Activated gamma-delta T cell treated with Interleukin-2 at 50 U/mL for 16 hours (primary cell): ENCODE data around the gene ATP4B.
"Not testable (repeated sequence)": the region's sequence is repeated elsewhere in the genome, so short reads cannot be mapped to it uniquely, and the experiment has no call there.

Experiments used
- DNase-seq: peaks from one replicate; pipeline ENCODE4 v3.0.0-alpha.2; 2020

Gene ATP4B

DNA sequence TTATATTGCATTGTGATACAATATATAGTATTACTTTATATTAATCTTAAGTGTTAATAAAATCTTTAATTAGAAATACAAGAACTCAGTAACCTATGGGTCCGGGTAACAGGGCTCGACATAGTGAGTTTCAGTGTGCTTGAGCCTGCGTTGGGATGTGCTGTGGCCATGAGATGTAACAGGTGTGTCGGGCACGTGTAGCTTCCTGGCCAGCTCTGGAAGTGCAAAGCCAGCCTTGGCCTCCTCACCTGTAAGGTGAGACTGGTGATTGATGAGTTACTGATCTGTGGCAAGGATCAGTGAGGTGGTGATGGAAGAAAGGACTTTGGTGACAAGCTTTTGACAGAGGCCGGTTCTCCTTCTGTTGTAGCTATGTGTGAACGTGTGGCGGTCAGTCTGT, 19.2 kb downstream of the ATP4B start:
- no peak for DNase-seq

DNA sequence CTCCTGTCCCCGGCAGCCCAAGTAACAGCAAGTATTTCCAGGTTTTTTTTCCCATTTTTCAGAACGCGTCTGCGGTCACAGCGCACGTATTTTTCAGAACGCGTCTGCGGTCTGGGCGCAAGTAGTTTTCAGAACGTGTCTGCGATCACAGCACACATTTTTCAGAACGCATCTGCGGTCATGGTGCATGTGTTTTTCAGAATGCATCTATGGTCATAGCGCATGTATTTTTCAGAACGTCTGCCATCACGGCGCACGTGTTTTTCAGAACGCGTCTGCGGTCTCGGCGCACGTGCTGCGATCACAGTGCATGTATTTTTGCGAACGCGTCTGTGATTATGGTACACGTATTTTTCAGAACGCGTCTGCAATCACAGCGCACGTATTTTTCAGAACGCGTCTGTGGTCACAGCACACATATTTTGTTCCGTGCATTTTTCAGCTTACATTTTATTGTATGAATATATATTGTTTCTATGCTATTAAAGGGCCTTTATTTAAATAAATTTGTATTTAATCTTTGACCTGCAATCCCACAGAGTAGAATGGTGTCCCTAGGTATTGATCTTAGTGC, 19.7 kb downstream of the ATP4B start:
- DNase-seq: no peak

DNA sequence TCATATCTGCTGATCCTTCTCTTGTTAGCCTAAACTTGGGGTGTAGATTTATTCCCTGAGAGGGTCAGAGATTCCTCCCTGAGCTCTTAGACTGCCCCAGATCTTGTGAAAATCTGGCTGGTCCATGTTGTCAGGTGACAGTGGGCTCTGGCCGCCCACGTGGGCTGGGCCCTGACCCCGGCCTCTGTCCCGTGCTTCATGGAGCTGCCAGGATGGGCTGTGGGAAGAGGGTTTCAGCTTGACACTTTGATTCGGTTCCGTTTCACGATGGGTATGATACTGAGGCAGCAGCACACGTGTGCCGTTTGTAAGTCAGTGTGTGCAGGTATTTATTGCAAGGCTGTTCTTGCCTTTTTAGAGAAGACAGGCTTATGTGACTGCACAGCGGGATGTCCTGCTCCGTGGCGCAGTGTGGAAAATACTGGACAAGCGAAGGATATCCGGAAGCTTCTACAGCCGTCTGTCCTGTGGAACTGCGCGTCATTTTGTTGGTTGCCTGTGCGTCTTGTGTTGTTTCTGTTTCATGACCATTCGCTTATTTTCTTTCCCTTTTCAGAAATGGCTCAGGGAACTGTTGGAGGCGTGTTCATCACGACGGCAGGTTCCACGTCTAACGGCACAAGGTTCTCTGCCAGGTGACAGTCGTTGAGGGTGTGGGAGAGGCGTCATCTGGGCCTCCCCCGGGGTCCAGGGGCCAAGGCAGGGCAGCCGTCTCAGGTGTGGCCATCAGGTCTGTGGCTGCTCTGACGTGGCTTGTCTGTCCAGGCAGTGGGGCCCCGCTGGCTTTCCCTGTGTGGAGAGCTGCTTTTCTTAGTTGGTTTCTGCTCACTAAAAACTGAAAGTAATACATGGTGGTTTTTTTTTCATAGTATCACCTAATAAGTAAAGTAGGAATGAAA, 20.5 kb downstream of the ATP4B start:
- DNase-seq: no peak

DNA sequence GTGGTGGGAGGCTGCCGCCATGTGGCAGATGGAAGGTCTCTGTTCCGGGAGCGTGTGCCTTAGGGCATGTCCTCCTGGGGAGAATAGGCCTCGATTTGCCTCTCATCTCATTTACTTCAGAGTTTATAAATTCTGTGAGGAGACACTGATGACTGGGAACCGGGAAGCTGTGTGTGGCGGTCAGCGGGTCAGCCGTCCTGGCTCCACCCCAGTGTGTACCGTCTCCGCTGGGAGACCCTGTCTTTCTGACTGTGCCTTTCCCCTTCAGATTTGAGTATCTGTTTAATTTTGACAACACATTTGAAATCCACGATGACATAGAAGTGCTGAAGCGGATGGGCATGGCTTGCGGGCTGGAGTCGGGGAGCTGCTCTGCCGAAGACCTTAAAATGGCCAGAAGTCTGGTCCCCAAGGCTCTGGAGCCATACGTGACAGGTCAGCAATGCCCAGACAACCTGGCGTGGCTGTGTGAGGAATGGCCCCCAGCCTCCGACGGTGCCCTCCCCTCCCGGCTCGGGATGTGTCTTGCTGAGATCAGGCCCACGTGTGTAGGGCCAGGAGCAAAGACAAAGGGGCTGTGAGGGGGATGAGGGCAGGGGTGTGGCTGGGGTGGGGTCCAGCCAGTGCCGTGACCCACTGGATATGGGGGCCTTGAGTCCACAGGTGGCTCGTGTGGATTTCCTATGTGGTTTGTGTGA, 21.6 kb downstream of the ATP4B start:
- no peak for DNase-seq

DNA sequence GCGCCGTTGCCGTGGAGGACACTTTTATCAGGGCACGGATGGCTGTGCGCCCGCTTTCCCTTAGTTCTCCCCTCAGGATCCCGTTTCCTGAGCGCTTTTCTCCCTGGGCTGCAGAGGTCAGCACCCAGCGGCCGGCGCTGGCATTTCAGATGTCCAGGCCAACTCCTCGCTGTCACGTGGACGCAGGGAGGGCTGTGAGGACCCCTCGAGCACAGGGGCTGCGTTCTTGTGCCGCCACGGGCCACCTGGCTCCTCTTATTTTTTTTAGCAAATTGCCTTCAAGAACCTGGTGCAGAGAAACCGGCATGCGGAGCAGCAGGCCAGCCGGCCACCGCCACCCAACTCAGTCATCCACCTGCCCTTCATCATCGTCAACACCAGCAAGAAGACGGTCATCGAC, 22.3 kb downstream of the ATP4B start:
- DNase-seq: no peak

DNA sequence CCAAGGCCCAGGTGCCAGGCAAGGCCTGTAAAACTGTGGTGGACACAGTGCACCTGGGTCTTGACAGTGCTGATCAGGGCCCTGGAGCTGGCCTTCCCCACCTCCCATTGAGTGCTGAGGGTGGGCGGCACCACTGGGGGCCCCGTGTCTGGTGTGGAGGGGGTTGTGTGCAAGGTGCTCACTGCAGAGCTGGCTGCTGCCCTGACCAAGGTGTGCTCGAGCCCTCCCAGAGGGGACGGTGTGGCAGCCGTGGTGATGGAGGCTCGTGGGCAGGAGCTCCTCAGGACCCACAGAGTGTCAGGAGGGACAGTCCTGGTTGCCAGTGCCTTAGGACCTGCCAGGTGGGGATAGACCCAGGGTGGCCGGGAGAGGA, 23.0 kb downstream of the ATP4B start:
- no peak for DNase-seq

DNA sequence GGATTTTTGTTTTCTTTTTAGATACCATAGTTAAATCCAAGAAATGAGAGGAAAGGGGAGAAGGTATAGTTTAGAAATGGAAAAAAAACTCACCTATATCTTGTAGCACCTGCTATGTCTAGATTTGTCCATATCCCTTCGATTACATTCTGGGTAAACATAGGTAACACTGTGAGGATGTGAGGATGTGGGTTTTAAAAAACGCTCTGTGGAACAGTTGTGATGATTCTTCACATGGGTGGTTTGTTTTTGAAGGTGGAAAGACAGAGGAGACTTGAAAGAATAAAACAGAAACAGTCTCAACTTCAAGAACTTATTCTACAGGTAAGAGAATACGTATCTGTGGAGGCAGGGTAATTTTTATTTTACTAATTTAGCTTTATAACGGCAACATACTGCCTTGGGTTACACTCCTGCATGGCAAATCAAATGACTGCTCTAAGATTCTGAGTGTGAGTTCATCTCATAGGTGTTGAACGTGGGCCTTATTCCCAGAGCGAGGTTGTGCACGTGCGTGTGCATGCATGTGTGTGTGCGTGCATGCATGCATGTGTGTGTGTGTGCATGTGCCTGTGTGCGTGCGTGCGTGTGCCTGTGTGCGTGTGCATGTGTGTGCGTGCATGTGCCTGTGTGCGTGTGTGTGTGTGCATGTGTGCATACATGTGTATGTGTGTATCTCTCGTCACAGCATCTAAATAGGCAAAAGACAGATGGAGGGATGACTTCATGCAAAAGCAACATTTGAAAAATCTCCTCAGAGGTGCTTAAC, 23.5 kb downstream of the ATP4B start:
- no peak for DNase-seq

DNA sequence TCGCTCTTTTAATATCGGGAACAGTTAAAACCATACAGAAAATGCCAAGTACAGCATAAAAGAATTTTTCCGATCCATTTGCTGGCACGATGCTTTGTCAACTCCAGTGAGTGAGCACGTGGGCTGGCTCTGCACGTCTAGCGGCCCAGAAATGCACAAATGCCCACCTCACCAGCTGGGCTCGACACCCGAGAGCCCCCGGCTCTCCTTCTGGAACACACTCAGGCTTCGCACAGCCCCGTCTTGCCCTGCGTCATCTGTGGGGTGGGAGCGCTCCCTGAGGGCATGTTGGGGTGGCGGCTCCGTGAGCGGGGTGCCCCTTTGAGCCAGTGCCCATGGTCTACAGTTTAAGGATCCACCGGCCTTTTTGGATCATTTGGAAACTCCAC, 24.5 kb downstream of the ATP4B start:
- no peak for DNase-seq

DNA sequence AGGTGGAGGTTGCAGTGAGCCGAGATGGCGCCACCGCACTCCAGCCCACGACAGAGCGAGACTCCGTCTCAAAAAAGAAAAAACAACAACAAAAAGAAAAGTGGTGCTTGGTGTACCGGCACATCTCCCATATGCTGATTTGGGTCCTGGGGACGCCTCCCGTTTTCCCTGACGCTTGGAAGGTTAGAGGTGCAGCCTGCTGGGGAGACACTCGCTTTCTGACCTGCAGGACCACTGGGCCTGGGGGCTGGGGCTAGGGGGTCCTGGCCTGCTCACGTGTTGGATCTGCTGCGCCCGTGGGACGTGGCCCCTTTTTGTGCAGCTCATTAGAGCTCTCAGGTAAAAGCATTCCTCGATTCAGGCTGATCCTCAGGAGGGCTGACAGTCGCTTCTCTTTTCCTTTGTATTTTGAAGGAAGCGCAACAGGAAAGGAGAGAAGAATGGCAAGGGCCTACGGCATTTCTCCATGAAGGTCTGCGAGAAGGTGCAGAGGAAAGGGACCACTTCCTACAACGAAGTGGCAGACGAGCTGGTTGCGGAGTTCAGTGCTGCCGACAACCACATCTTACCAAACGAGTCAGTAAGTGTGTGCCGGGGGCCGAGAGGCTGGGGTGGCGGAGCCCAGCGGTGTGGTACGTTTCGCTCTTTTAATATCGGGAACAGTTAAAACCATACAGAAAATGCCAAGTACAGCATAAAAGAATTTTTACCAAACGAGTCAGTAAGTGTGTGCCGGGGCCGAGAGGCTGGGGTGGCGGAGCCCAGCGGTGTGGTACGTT, 25.1 kb downstream of the ATP4B start:
- no peak for DNase-seq

DNA sequence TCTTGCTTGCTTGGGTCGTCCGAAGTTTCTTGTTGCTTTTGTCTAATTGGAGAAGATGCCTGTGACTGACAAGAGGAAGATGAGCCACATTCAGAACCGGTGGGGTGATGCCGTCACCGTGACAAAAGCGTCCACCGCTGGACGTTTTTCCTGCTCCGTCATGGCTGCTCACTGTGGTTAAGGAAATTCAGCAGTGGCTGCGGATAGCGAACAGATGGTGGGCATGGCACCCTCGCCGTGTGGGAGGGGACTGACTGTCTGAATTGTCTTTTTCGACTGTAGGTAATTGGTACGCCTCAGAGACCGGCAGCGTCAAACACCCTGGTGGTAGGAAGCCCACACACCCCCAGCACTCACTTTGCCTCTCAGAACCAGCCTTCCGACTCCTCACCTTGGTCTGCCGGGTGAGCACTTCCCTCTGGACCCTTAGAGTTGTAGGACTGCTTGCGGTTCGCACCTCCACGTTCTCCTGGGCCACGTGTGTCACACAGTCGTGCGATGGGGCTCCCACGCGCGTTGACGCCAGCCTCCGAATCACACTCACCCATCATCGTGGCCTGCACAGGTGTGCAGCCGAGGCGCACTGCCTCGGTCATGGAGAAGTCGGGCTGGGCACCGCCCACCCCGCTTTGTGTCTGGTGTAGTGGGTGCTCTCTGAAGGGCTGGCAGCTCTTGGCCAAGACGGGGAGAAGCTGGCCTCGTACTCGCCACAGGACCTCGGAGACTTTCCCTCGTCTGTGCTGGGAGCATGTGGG, 26.5 kb downstream of the ATP4B start:
- no peak for DNase-seq

DNA sequence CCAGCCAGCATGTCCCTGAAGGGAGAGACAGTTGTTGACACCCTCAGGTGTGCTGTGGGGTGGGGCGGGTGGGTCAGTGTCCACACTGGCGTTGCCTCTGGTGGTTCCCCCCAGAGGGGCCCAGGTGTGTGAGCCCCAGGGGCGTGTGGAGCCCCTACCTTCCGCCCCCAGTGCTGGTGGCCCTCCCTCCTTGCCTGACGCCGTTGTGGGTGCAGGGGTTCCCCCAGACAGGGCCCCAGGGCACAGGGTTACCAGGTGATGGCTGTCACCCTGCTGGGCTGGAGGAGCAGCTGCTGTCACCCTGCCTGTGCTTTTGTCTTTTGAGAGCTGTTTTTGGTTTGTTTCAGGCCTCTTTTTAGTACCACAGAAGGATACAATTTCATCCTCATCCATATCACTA, 27.2 kb downstream of the ATP4B start:
- no peak for DNase-seq

DNA sequence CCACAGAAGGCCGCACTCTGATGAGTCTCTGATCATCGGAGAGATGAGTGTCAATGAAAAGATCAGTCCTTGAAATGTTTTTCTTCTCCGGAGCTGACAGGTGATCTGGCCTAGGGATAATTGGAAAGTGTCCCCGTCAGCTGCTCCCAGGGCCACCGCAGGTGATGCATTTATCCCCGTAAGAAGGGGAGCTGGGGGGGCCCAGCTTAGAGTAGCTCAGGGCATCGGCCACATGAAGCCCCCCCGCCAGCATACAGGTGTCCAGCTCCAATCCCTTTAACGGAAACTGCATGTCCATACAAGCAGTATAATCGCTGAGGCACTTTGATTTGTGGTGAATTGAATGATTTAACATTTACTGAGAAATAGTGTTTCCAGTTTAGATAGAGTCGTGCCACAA, 27.7 kb downstream of the ATP4B start:
- no peak for DNase-seq

DNA sequence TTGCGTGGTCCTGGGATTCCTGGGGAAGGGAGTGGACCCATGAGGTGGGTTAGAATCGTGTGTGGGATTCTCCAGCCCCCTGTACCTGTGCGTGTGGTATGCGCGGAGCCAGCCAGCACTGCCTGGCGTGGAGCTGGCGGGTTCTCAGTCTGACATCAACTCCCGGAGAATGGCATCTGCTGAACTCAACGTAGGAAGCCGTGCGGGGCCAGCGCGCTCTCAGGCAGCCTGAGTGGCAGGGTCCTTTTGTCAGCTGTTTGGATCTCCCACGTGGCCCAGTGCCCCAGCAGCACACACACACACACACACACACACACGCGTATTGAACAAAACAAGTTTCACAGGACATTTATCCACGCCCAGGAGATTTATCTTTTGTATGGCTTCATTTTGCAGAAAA, 28.1 kb downstream of the ATP4B start:
- DNase-seq: no peak

DNA sequence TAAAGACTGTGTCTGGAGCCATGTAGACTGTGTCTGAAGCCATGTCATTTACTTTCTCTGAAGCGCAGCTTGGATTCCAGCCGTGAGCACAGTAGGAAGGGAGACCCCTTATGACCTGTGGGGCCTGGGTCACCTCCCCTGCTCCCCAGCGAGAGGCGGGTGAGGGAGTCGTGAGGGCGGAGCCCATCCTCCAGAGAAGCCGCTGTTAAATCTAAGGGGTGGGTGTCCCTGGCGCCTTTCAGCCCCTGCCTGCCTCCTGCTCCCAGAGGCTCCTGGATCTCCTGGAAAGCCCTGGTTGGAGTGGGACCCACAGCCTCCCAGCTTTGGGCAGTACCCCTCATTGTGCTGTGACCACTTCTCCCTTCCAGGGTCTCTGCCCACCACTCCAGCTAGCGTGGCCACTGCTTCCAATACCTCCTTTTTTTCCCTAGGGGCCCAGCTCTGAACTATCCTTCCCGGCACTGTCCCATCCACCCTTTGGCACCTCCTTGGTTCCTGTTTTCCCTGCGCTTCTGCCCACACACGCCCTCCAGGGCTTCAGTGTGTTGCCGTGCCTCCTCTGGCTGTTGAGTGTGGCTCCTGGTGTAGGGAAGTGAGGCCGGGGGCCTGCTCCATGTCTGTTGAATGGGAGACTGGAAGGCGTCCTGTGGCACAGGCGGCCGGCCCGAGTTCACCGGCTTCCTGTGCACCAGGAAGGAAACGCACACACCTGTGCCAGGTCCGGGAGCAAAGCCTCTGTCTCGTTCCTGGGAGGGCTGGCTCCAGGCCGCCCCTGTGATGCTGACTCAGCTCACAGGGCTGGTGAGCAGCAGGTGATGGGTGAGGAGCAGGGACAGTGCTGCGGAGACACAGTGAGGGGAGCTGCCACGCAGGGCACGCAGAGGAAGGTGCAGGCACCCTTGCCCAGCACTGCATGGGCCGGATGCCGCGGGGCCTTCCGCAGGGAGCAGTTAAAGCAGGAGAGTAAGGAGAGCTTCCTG, 29.4 kb downstream of the ATP4B start:
- no peak for DNase-seq

DNA sequence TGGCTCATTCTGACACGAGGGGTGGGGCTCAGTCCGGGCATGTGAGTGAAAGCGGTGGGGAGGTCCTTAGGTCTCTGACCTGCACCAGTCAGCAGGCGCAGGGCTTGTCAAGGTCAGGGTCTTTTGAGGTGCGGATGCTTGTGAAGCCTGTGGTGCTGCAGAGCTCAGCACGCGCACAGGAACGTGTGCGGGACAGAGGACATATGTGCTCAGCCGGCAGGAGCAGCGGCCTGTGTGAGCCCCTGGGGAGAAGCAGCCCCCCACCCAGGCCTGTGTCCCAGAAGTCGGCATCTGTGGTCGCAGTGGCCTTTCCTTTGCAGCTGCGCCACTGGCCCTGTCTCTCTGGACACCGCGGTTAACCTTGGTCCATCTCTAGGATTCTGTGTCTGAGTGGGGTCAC, 30.9 kb downstream of the ATP4B start:
- no peak for DNase-seq

DNA sequence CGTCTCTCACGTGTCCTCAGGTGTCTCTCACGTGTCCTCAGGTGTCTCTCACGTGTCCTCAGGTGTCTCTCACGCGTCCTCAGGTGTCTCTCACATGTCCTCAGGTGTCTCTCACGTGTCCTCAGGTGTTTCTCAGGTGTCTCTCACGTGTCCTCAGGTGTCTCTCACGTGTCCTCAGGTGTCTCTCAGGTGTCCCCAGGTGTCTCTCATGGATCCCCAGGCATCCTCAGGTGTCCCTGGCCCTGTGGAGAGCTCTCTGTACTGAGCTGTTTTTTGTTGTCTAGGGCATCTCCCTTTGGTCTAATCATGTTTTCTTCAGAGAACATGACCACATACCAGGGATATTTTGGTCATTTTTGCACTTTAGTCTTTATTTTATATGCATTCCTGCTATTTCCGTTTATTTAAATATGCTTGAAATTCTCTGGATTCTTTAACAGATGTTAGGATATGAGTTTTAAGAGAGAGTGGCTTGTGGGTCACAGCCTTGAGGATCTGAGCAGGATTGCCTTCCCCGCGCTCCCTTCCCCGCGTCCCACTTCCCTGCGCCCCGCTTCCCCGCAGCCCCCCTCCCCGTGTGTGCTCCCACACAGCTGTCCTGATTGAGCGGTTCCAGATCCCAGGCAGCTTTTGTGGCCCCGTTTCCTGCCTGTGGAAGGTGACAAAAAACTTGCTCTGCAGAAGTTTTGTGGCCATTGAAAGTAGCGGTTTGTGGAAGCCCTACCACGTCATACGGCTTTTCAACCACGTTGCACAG, 31.9 kb downstream of the ATP4B start:
- DNase-seq: no peak

DNA sequence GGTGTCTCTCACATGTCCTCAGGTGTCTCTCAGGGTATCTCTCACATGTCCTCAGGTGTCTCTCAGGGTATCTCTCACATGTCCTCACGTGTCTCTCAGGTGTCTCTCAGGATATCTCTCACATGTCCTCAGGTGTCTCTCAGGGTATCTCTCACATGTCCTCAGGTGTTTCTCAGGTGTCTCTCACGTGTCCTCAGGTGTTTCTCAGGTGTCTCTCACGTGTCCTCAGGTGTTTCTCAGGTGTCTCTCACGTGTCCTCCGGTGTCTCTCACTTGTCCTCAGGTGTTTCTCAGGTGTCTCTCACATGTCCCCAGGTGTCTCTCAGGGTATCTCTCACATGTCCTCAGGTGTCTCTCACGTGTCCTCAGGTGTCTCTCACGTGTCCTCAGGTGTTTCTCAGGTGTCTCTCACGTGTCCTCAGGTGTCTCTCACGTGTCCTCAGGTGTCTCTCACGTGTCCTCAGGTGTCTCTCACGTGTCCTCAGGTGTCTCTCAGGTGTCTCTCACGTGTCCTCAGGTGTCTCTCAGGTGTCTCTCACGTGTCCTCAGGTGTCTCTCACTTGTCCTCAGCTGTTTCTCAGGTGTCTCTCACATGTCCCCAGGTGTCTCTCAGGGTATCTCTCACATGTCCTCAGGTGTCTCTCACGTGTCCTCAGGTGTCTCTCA, 33.2 kb downstream of the ATP4B start:
- not testable (repeated sequence) for DNase-seq

DNA sequence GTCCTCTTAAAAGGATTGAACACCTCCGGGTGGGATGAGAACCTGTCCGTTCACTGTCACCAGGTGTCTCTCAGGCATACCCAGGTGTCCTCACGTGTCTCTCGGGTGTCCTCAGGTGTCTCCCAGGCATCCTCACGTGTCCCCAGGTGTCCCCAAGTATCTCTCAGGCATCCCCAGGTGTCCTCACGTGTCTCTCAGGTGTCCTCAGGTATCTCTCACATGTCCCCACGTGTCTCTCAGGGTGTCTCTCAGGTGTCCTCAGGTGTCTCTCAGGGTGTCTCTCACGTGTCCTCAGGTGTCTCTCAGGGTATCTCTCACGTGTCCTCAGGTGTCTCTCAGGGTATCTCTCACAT, 33.8 kb downstream of the ATP4B start:
- no peak for DNase-seq

DNA sequence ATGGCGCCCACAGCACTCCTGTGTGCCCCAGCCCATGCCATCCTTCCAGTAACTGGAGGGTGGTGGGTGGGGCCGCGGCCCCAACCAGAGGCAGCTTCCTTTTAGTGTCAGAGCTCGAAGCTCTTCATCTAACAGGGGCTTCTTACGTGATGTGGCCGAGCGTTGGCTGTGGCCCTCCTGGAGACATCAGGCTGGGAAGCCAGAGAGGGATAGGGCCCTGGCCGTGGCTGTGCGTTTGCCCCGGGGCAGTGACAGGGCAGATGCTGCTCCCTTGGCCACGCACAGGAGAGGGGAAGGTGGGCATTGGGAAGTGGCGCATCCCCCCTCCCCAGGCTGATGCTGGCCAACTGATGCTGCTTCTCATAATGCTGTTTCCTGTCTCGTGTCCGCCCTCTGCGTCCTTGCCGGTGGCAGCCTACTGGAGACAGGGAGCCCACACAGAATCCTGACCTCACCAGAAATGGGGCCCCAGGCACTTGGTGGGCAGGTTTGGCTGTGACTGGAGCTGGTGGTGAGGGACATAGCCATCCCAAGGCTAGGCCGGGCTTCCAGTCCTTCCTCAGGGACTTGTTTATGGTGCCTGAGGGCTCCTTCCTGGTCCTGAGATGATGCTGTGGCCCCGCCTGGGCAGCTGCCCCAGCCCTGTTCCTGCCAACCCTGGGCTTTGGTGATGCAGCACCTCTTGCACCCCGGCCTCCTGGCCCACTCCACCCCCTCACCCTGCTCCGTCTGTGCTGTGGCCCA, 34.3 kb downstream of the ATP4B start:
- DNase-seq: no peak
